HG03159 (cell line): Measurements from ENCODE around the gene CCL17.
"Not testable (repeated sequence)": the region's sequence is repeated elsewhere in the genome, so short reads cannot be mapped to it uniquely, and the experiment has no call there.

Source experiments
- ATAC-seq: cut with Tn5 transposase; IDR thresholded peaks from one replicate; pipeline ENCODE4 v1.9.1; 2021; ENCODE audit warnings: mild to moderate bottlenecking, moderate library complexity; ENCODE audit not compliant: unreplicated experiment

Gene CCL17

DNA sequence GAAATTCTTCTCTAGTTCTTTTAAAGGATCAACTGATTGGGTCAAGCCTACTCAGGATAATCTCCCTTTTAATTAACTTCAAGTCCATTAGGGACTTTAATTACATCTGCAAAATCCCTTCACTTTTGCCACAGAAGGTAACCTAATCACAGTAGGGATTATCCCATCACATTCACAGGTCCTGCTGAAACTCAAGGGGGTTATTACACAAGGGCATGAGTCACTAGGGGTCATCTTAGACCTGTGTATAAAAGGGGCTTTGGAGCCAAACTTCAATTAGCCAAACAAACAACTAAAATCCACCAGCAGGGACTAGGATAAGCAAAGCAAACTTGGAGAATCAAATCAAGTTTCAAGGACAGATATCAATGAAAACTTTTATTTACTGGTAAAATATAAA lies 23.3 kb downstream of the CCL17 start:
- ATAC-seq, result no peak

DNA sequence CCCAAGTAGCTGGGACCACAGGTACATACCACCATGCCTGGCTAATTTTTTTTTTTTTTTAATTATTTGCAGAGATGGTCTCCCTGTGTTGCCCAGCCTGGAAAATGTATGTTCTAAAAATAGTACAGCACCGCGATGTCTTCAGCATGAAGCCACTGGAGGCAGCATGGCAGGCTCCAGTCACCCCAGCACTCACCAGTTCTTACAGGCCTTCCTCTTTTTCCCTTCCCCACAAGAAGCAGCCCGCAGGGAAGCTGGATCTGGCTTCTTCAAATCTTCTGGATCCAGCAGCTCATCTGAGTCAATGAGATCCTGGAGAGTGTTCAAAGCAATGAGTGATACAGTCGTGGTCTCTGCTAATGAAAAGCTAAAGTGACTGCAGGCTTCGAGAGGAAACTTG lies 26.4 kb downstream of the CCL17 start:
- no peak for ATAC-seq

DNA sequence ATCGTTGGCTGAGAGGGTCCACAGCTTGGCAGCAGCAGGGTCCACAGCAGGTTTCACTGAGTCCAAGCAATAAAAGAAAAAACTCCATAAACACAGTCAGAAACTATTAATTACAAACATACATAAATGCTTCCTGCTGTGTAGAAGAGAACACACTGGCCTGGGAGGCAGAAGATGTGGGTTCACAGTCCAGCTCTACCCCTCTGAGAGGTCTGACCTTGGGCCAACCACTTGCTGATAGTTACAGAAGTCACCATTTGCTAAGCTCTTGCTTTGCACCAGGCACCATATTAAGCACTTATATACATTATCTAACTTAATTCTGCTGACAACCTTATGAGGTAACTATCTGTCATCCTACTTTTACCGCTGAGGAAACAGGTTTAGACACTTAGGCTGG lies 27.9 kb downstream of the CCL17 start:
- no peak for ATAC-seq

DNA sequence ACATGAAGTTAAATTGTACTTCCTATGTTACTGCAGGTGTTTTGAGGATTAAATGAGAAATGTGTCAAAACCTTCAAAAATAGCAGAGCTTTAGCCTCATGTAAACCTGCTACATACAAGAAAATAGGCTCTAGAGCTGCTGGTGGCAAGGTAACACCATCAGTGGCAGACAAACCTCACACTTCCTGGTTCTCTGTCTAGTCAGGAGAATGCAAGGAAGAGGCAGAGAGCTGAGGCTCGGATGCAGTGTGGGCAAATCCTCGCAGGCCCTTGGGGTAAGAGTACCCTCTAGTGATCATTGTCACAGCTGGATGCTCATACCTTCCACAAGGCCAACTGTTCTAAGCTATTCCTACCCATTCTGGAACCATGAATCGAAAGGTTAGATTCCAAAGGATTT lies 28.4 kb downstream of the CCL17 start:
- ATAC-seq, result no peak

DNA sequence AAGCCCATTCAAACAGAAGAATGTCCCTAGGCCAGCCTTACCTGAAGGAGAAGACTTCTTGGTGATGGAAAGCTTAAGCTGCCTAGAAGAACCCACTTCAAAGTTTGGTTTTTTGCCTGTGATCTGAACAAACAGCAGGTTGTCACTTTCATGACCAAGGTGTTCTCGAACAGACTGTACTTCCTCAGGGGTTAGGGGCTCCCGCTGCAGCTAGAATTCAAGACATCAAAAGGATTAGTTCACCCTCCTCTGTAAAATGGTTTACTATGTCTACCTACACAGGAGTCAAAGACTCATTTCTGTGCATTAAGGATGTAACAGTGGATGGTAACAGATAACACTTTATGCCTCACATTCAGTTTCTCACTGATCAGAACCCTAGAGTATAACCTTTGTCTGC lies 29.4 kb downstream of the CCL17 start:
- no peak for ATAC-seq

GRCh38 chr16:57435838-57436237 lies 31.3 kb downstream of the CCL17 start:
- ATAC-seq, result no peak

DNA sequence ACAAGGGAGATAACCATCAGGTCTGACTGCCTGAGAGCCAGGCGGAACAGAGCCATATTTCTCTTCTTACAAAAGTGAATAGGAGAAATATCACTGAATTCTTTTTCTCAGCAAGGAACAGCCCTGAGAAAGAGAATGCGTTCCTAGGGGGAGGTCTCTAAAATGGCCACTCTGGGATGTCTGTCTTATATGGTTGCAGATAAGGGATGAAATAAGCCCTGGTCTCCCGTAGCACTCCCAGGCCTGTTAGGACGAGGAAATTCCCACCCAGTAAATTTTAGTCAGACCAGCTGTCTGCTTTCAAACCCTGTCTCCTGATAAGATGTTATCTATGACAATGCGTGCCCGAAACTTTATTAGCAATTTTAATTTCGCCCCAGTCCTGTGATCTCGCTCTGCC lies 35.4 kb downstream of the CCL17 start:
- not testable (repeated sequence) for ATAC-seq

GRCh38 chr16:57440551-57440950 lies 36.0 kb downstream of the CCL17 start:
- not testable (repeated sequence) for ATAC-seq

DNA sequence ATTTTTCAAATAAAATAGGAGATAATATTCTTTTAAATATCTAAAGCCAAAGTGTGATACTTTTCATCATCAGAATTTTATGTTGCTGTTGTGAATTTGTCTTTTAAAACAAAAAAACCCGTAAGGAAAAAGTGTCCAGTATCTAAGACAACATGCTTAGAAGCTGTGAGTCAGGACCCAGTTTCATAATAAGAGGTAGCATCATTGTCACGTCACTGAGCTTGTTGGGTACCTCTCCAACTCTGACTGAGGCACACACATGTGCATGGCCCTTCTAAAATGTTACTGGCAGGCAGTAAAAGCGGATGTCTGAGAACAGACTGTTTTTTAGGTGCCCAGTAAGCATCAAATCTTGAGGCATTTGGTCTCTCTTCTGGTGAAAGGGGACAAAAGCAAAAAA lies 40.1 kb downstream of the CCL17 start:
- ATAC-seq, result no peak

DNA sequence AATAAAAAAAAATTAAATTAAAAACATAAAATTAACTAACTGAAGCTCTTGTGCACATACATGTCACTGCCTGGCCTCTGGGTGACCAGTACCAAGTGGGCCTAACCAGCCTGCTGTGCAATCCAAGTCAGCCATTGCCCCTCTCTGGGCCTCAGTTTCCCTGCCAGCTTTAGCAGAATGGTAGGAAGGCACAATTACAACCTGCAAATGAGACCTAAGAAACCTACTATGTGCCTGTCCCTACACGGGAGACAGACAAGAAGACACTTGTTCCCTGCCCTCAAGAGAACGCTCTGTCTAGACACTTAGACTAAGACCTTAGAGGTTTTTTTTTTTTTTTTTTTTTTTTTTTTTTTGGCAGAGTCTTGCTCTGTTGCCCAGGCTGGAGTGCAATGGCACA lies 40.9 kb downstream of the CCL17 start:
- no peak for ATAC-seq

- ATAC-seq, result peak; percentile 46
Observed at GRCh38 chr16:57446531-57447185, 42.1 kb downstream of the CCL17 start.

- peak; percentile 98 for ATAC-seq
Observed at GRCh38 chr16:57447186-57447962, 42.8 kb downstream of the CCL17 start, which contains the start of the genes CIAPIN1 and COQ9. Gene CIAPIN1 (minus strand): TSS chr16:57447385. CDS start chr16:57440928, 6,457 bp downstream. Gene COQ9 (plus strand): TSS chr16:57447479. CDS start chr16:57447506, 27 bp downstream.

DNA sequence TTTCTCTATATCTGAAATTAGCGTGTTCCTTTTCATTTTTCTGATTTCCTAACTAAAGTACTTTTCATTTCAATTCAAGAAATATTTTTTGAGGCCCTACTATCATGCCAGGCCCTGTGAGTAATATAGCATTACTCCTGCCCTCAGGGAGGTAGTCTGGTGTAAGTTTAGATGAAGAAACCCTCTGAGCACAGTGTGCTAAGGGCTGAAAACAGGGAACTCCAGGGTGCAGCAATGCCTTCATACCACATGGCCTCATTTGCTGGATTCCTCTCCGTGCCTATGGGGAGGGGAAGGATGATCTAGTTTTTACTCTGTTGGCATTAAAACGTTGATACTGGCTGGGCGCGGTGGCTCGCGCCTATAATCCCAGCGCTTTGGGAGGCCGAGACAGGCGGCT lies 47.5 kb downstream of the CCL17 start:
- no peak for ATAC-seq

DNA sequence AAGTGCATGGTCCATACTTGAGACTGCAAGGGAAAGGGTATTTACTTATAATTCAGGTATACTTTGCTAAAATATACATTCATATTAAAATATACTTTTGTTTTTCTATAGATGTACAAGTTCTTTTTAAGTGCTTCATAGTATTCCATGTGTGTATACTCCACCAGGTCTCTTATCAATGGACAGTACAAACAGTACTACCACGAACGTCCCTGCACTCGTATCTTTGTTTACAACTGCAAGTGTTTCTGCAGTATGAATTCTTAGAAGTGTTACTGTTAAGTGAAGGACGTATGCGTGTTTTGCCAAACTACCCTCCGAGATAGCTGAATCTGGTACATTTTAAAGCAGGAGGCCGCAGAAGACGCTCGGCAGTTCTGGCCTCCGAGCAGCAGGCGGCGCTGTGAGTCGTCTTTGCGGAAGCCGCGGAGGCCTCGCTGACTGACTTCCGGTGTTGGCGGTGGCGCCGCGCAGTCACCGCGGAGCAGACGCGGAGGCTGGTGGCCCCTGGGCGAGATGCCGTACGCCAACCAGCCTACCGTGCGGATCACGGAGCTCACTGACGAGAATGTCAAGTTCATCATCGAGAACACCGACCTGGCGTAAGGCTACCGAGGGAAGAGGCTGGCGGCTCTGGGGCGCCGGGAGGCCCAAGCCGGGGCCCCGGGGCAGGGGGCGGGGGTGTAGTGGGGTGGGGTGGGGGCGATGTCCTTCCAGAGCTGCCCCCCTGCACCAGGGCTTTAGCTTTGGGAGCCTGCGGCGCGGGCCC lies 57.8 kb downstream of the CCL17 start, which contains the start of gene POLR2C:
TSS of gene POLR2C (plus strand) at position 471 of the 769 bp plus-strand sequence. CDS start at position 517, 46 bp downstream.
- peak; percentile 84 for ATAC-seq

GRCh38 chr16:57462978-57463362 lies 58.4 kb downstream of the CCL17 start:
- ATAC-seq, result no peak

DNA sequence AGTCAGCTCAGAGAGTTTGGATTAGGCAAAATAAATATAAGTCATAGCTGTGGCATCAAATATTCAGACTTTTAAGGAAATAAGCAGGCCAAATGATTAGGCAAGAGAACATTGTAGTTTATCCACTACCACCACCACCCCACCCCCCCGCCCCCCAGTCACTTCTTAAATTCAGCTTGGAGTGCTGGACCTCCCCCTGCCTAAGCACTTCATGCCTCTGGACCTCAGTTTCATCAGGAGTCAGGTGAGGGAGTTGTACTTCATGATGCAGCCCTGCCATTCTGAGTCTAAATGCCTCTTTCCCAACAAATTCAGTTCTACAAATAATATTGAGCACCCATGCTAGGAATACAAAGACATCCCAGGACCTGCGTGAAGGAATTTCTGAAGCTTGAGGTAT lies 60.0 kb downstream of the CCL17 start:
- ATAC-seq, result no peak
